Progenitor cell of endocrine pancreas (in vitro differentiated cells): ENCODE measurements around the gene TMCC2. TPM values are rescaled to one million over a fixed set of nuclear protein-coding genes. Genes with fewer than 3 reads are reported as not detected.

Source experiments
- DNase-seq: peaks from one replicate; pipeline ENCODE4 v3.0.0; 2021; ENCODE audit warnings: low spot score; ENCODE audit not compliant: unreplicated experiment
- H3K27ac Mint-ChIP-seq: 2 replicates; pipeline ENCODE4 v1.8.0; 2021; ENCODE audit warnings: mild to moderate bottlenecking, moderate library complexity, mixed read lengths
- H3K27me3 Mint-ChIP-seq: 2 replicates; pipeline ENCODE4 v1.8.0; 2021; ENCODE audit warnings: mixed read lengths
- H3K36me3 Mint-ChIP-seq: 2 replicates; pipeline ENCODE4 v1.8.0; 2022; ENCODE audit warnings: mixed read lengths; ENCODE audit not compliant: insufficient read depth
- H3K4me1 Mint-ChIP-seq: 2 replicates; pipeline ENCODE4 v1.8.0; 2021; ENCODE audit warnings: low read depth, mixed read lengths
- H3K4me3 Mint-ChIP-seq: 2 replicates; pipeline ENCODE4 v1.8.0; 2021; ENCODE audit warnings: low read depth, mild to moderate bottlenecking, moderate library complexity, mixed read lengths
- H3K9me3 Mint-ChIP-seq: 2 replicates; pipeline ENCODE4 v1.8.0; 2021; ENCODE audit warnings: low read depth, mixed read lengths
- total RNA-seq: library from RNA; stranded (reverse); gene quantifications from 2 replicates; pipeline ENCODE4 v1.2.1, GENCODE V29; 2021
- TF ChIP-seq, protein P1 (sequence below): fragments of 200-600 bp; sonication (generic); IDR thresholded peaks from one replicate; pipeline ENCODE4 v1.5.0; 2021; ENCODE audit warnings: antibody characterized with exemption, mild to moderate bottlenecking; ENCODE audit not compliant: unreplicated experiment

Gene TMCC2
- total RNA-seq, 1 donor from 2014 or later = 4.6 TPM

DNA sequence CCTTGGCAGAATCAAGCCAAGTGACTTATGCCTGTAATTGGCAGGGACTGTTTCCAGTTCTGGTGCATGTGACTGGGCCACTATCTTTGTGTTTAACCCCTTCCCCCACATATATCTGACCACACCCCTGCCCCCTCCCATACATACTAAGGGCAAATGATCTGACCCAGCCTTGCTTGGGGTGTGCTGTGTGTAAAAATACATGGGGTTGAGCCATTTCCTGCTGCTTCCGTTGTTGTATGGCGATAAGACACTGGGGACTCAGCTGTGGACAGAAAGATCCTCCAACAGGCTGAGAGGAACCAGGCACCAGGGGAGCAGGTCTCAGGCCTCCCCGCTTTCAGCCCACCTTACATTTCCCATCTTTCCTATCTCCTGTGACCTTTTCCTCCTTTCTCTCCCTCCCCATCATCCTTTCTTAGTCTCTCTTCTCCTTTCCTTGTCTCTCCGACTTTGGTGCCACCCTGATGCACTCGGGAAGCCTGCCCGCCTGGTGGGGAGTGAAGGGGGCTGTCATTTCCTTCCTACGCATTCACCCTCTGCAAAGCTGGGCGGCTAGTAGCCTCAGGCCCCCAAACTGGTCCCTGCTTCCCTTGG, 39.7 kb downstream of the TMCC2 start:
- TF ChIP-seq, protein P1, sequence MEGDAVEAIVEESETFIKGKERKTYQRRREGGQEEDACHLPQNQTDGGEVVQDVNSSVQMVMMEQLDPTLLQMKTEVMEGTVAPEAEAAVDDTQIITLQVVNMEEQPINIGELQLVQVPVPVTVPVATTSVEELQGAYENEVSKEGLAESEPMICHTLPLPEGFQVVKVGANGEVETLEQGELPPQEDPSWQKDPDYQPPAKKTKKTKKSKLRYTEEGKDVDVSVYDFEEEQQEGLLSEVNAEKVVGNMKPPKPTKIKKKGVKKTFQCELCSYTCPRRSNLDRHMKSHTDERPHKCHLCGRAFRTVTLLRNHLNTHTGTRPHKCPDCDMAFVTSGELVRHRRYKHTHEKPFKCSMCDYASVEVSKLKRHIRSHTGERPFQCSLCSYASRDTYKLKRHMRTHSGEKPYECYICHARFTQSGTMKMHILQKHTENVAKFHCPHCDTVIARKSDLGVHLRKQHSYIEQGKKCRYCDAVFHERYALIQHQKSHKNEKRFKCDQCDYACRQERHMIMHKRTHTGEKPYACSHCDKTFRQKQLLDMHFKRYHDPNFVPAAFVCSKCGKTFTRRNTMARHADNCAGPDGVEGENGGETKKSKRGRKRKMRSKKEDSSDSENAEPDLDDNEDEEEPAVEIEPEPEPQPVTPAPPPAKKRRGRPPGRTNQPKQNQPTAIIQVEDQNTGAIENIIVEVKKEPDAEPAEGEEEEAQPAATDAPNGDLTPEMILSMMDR = no peak
- H3K36me3 Mint-ChIP-seq = peaks cover 2% of the 10 kb centered on the region
- H3K27me3 Mint-ChIP-seq = no peaks in the 10 kb centered on the region
- no peaks in the 10 kb centered on the region for H3K9me3 Mint-ChIP-seq
- no peak for DNase-seq
- no peak overlapping the region for H3K4me3 Mint-ChIP-seq
- peaks cover 3% of the 10 kb centered on the region for H3K4me1 Mint-ChIP-seq
- no peak overlapping the region for H3K27ac Mint-ChIP-seq

- peaks cover 2% of the 10 kb centered on the region for H3K36me3 Mint-ChIP-seq
These were observed 41.3 kb downstream of the TMCC2 start for GRCh38 chr1:205268846-205269680.

GRCh38 chr1:205269711-205270110, 42.0 kb downstream of the TMCC2 start:
- peaks cover 5% of the 10 kb centered on the region for H3K4me1 Mint-ChIP-seq
- H3K27me3 Mint-ChIP-seq = no peaks in the 10 kb centered on the region
- no peaks in the 10 kb centered on the region for H3K9me3 Mint-ChIP-seq
- H3K27ac Mint-ChIP-seq = no peak overlapping the region
- H3K36me3 Mint-ChIP-seq = peaks cover 2% of the 10 kb centered on the region
- TF ChIP-seq, protein P1 = no peak
- H3K4me3 Mint-ChIP-seq = no peak overlapping the region
- DNase-seq = no peak

More at GRCh38 chr1:205268846-205269680, 41.3 kb downstream of the TMCC2 start:
- Mint-ChIP-seq H3K4me3 (no peak overlapping the region), H3K27ac (no peak overlapping the region), H3K4me1 (peaks cover 3% of the 10 kb centered on the region), H3K27me3 (no peaks in the 10 kb centered on the region), H3K9me3 (no peaks in the 10 kb centered on the region)
- TF ChIP-seq, protein P1 = no peak
- DNase-seq = no peak

DNA sequence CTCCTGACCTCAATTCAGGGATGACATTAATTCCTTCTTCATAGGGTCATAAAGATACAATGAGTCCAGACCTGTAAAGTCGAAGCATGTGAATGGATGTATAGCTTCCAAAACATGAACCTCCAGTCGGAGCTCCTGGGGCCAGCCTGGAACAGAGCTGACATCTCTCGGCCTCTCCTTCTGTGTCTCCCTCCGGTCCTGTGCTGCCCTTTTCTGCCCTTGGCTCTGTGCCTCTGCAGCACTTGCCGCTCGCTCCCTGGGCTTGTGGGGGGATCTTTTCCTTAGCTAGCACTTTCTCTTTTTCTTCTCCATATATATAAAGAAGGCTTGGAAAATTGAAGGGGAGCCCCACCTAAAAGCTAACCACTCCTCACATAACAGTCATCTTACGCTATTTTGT, 42.5 kb downstream of the TMCC2 start:
- no peak overlapping the region for H3K4me3 Mint-ChIP-seq
- TF ChIP-seq, protein P1 = no peak
- H3K27ac Mint-ChIP-seq = no peak overlapping the region
- peaks cover 2% of the 10 kb centered on the region for H3K36me3 Mint-ChIP-seq
- H3K27me3 Mint-ChIP-seq = no peaks in the 10 kb centered on the region
- no peaks in the 10 kb centered on the region for H3K9me3 Mint-ChIP-seq
- DNase-seq = no peak
- peaks cover 5% of the 10 kb centered on the region for H3K4me1 Mint-ChIP-seq

GRCh38 chr1:205270764-205271163, 43.0 kb downstream of the TMCC2 start:
- no peak overlapping the region for H3K27ac Mint-ChIP-seq
- no peak for DNase-seq
- no peaks in the 10 kb centered on the region for H3K9me3 Mint-ChIP-seq
- H3K4me3 Mint-ChIP-seq = no peak overlapping the region
- TF ChIP-seq, protein P1 = no peak
- H3K27me3 Mint-ChIP-seq = no peaks in the 10 kb centered on the region
- H3K36me3 Mint-ChIP-seq = peaks cover 2% of the 10 kb centered on the region
- H3K4me1 Mint-ChIP-seq = peaks cover 5% of the 10 kb centered on the region
